HCT116 (cell line): ENCODE results near the gene CADM3. TPM values are rescaled to one million over a fixed set of nuclear protein-coding genes. Genes with fewer than 3 reads are reported as not detected.

Experiments used
- ATAC-seq: fragments of 200-7000 bp; cut with Tn5 transposase; 2 replicates; pipeline ENCODE4 v1.9.1; 2020; ENCODE audit warnings: mild to moderate bottlenecking, moderate library complexity
- BruUV-seq: library from RNA; stranded (reverse); fragments of 400-500 nt; replicated peaks from 2 replicates; lab custom pipeline; 2021; lab: Mats Ljungman, UMichigan
- CTCF ChIA-PET: fragments of 300-600 bp; sonication (Branson Sonifier 250); formaldehyde crosslinking; loops from one replicate; lab custom pipeline; 2021; ENCODE audit warnings: antibody characterized with exemption; lab: Charles Lee
- POLR2A ChIA-PET: fragments of 300-600, 350-600 bp; sonication (Branson Sonifier 250); formaldehyde crosslinking; loops from one replicate; lab custom pipeline; 2021; ENCODE audit warnings: antibody characterized with exemption; lab: Charles Lee
- RAD21 ChIA-PET, 2 experiments: fragments of 300-600 bp; sonication (Branson Sonifier 250); formaldehyde crosslinking; loops; one replicate each; lab custom pipeline; 2023; ENCODE audit warnings: low total read pairs in 2 of 2; ENCODE audit not compliant: uncharacterized antibody in 2 of 2, unreplicated experiment in 2 of 2, low non-redundant PET in 1 of 2; lab: Charles Lee
- DNase-seq: peaks from one replicate; pipeline ENCODE4 v3.0.0-alpha.2; 2010; ENCODE audit warnings: low read depth, low spot score
- H2AFZ ChIP-seq: fragments of 200-600 bp; shearing (Covaris generic), sonication (generic); 2 replicates; pipeline ENCODE4 v1.6.1; 2017; ENCODE audit warnings: low read depth, mixed run types, mixed read lengths, antibody characterized with exemption, low read length; ENCODE audit not compliant: poor library complexity, severe bottlenecking
- H3K27ac ChIP-seq: 2 replicates; pipeline ENCODE4 v1.5.1; 2012; ENCODE audit warnings: low read depth, low read length
- H3K27me3 ChIP-seq: fragments of 200-600 bp; sonication (generic); 2 replicates; pipeline ENCODE4 v1.6.1; 2016; ENCODE audit warnings: mixed run types, low read length, mixed read lengths; ENCODE audit not compliant: insufficient read depth
- H3K36me3 ChIP-seq, 2 experiments: fragments of 200-500 bp in 1 of 2; fragments of 200-600 bp in 1 of 2; sonication (Bioruptor generic) in 1 of 2; sonication (generic) in 1 of 2; 2 replicates each; pipeline versions ENCODE4 v1.5.1 to v1.6.1; 2014 to 2016; ENCODE audit warnings: low read length in 2 of 2, inconsistent platforms in 1 of 2, mixed read lengths in 1 of 2, mixed run types in 1 of 2; ENCODE audit not compliant: insufficient read depth in 2 of 2, control insufficient read depth in 1 of 2
- H3K4me1 ChIP-seq, 2 experiments: fragments of 200-600 bp in 1 of 2; sonication (generic) in 1 of 2; 2 replicates each; pipeline versions ENCODE4 v1.5.1 to v1.6.1; 2012 to 2017; ENCODE audit warnings: low read length in 2 of 2, inconsistent platforms in 1 of 2, mild to moderate bottlenecking in 1 of 2, mixed read lengths in 1 of 2, mixed run types in 1 of 2, moderate library complexity in 1 of 2; ENCODE audit not compliant: insufficient read depth in 2 of 2, control insufficient read depth in 1 of 2
- H3K4me2 ChIP-seq: fragments of 200-600 bp; sonication (generic); 2 replicates; pipeline ENCODE4 v1.6.1; 2017; ENCODE audit warnings: mixed run types, low read length, mixed read lengths
- H3K4me3 ChIP-seq, 2 experiments: fragments of 200-600 bp in 1 of 2; sonication (generic) in 1 of 2; replicated peaks in 1 of 2; 2 replicates each; pipeline ENCODE4 v1.5.1; 2011 to 2016; ENCODE audit warnings: low read length in 2 of 2, control low read depth in 1 of 2, low read depth in 1 of 2, mild to moderate bottlenecking in 1 of 2, mixed read lengths in 1 of 2, mixed run types in 1 of 2
- H3K79me2 ChIP-seq: fragments of 200-600 bp; sonication (generic); 2 replicates; pipeline ENCODE4 v1.6.1; 2017; ENCODE audit warnings: mild to moderate bottlenecking, mixed run types, low read length, moderate library complexity, mixed read lengths; ENCODE audit not compliant: insufficient read depth
- H3K9ac ChIP-seq: fragments of 200-600 bp; sonication (generic); 2 replicates; pipeline ENCODE4 v1.6.1; 2016; ENCODE audit warnings: low read length, mixed read lengths
- H3K9me2 ChIP-seq: fragments of 200-600 bp; sonication (generic), shearing (Covaris generic); 2 replicates; pipeline ENCODE4 v1.6.1; 2017; ENCODE audit warnings: mixed run types, mild to moderate bottlenecking, moderate library complexity; ENCODE audit not compliant: insufficient read depth
- H3K9me3 ChIP-seq, 2 experiments: fragments of 200-500 bp in 1 of 2; fragments of 200-600 bp in 1 of 2; sonication (Bioruptor generic) in 1 of 2; sonication (generic) in 1 of 2; 2 replicates each; pipeline ENCODE4 v1.6.1; 2014 to 2017; ENCODE audit warnings: low read length in 2 of 2, mixed read lengths in 2 of 2, inconsistent platforms in 1 of 2, low read depth in 1 of 2, mild to moderate bottlenecking in 1 of 2, mixed run types in 1 of 2, moderate library complexity in 1 of 2; ENCODE audit not compliant: control insufficient read depth in 1 of 2, insufficient read depth in 1 of 2
- H4K20me1 ChIP-seq: fragments of 200-600 bp; sonication (generic), shearing (Covaris generic); 2 replicates; pipeline ENCODE4 v1.6.1; 2017; ENCODE audit warnings: mixed run types, mild to moderate bottlenecking, moderate library complexity; ENCODE audit not compliant: insufficient read depth
- CEBPB ChIP-seq: IDR thresholded peaks from 2 replicates; pipeline ENCODE4 v1.6.1; 2012; ENCODE audit warnings: low read depth
- EZH2 ChIP-seq: fragments of 200-600 bp; sonication (generic); IDR thresholded peaks from 2 replicates; pipeline ENCODE4 v1.6.1; 2017; ENCODE audit warnings: antibody characterized with exemption, mixed run types
- FOSL1 ChIP-seq: IDR thresholded peaks from 2 replicates; pipeline ENCODE4 v1.6.1; 2012; ENCODE audit warnings: low read depth
- JUND ChIP-seq: IDR thresholded peaks from 2 replicates; pipeline ENCODE4 v1.6.1; 2012
- POLR2A ChIP-seq: IDR thresholded peaks from 2 replicates; pipeline ENCODE4 v1.7.0; 2011; ENCODE audit warnings: borderline replicate concordance; ENCODE audit not compliant: insufficient read depth, insufficient read length; ENCODE audit errors: extremely low read depth
- RAD21 ChIP-seq: IDR thresholded peaks from 2 replicates; pipeline ENCODE4 v1.6.1; 2012; ENCODE audit warnings: low read depth, mild to moderate bottlenecking
- SIN3A ChIP-seq: IDR thresholded peaks from 2 replicates; pipeline ENCODE4 v1.6.1; 2012; ENCODE audit warnings: low read depth
- ZNF274 ChIP-seq: fragments of 200-500 bp; sonication (Bioruptor generic); IDR thresholded peaks from 2 replicates; pipeline ENCODE4 v1.6.1; 2014; ENCODE audit warnings: mild to moderate bottlenecking, low read depth, low read length, inconsistent platforms
- intact Hi-C: fragments of 100-400 bp; cut with micrococcal nuclease; formaldehyde crosslinking; loops from 2 replicates; pipeline ENCODE4 v1.10.0; 2022
- total RNA-seq: library from RNA; stranded (reverse); gene quantifications from one replicate; pipeline ENCODE4 v1.2.1, GENCODE V29; 2021; ENCODE audit not compliant: unreplicated experiment
- TF ChIP-seq, protein P1 (sequence below): IDR thresholded peaks from 2 replicates; pipeline ENCODE4 v1.6.1; 2012; ENCODE audit warnings: low read depth

Gene CADM3
- total RNA-seq, 1 experiment from 2014 or later = not detected

DNA sequence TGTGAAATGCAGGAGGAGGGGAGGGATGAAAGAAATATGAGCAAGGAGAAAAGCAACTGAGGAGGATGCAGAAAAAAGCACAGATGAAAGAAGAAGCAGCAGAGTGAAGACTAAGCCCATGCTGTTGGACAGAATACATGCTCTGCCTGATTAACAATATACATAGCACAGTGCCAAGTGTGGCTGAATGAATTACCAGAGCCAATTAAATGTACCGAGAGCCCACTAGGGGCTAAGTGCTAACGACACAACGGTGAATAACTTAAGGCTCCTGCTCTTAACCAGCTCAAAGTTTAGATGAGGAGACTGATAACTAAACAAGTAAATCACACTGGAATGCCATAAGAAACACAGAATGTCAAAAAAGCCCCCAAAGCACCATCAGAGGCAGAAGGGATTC lies 15.6 kb downstream of the CADM3 start:
- no peaks in the 10 kb centered on the region for H3K79me2 ChIP-seq
- ChIA-PET POLR2A (no interaction called here), RAD21 (no interaction called here), CTCF (no interaction called here)
- H3K4me2 ChIP-seq = no peak overlapping the region
- no peaks in the 10 kb centered on the region for H3K36me3 ChIP-seq
- no peak overlapping the region for H2AFZ ChIP-seq
- TF ChIP-seq EZH2 (no peak), FOSL1 (no peak), POLR2A (no peak), CEBPB (no peak), RAD21 (no peak), JUND (no peak), SIN3A (no peak), ZNF274 (no peak)
- TF ChIP-seq, protein P1, sequence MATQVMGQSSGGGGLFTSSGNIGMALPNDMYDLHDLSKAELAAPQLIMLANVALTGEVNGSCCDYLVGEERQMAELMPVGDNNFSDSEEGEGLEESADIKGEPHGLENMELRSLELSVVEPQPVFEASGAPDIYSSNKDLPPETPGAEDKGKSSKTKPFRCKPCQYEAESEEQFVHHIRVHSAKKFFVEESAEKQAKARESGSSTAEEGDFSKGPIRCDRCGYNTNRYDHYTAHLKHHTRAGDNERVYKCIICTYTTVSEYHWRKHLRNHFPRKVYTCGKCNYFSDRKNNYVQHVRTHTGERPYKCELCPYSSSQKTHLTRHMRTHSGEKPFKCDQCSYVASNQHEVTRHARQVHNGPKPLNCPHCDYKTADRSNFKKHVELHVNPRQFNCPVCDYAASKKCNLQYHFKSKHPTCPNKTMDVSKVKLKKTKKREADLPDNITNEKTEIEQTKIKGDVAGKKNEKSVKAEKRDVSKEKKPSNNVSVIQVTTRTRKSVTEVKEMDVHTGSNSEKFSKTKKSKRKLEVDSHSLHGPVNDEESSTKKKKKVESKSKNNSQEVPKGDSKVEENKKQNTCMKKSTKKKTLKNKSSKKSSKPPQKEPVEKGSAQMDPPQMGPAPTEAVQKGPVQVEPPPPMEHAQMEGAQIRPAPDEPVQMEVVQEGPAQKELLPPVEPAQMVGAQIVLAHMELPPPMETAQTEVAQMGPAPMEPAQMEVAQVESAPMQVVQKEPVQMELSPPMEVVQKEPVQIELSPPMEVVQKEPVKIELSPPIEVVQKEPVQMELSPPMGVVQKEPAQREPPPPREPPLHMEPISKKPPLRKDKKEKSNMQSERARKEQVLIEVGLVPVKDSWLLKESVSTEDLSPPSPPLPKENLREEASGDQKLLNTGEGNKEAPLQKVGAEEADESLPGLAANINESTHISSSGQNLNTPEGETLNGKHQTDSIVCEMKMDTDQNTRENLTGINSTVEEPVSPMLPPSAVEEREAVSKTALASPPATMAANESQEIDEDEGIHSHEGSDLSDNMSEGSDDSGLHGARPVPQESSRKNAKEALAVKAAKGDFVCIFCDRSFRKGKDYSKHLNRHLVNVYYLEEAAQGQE = no peak
- DNase-seq (no peak), ATAC-seq (no peak)
- H3K9ac ChIP-seq = no peak overlapping the region
- H3K4me1 ChIP-seq = no peaks in the 10 kb centered on the region
- no peak overlapping the region for H3K27ac ChIP-seq
- no TSS peak for BruUV-seq
- no peaks in the 10 kb centered on the region for H4K20me1 ChIP-seq
- H3K4me3 ChIP-seq = no peak overlapping the region
- H3K9me3 ChIP-seq = no peaks in the 10 kb centered on the region
- intact Hi-C loops = no loop called here
- H3K27me3 ChIP-seq = peaks cover 52% of the 10 kb centered on the region; the same call in 1 of the 2 replicates
- no peaks in the 10 kb centered on the region for H3K9me2 ChIP-seq
